Medulla oblongata (tissue), 1 donor: ENCODE data around the gene GPATCH8.
A peak's percentile ranks its signal among the peaks of the same experiment; 100 is the strongest.
"Not testable (repeated sequence)": the region's sequence is repeated elsewhere in the genome, so short reads cannot be mapped to it uniquely, and the experiment has no call there.

Experiments used
- DNase-seq: peaks from one replicate; pipeline ENCODE4 v3.0.0-alpha.2; 2015; ENCODE audit errors: extremely low spot score

The GPATCH8 gene

GRCh38 chr17:44503147-44504029 is at the start of gene GPATCH8:
Gene GPATCH8, minus strand, starts transcription at chr17:44503406. Its CDS starts 36 bp downstream, at chr17:44503370.
- peak; percentile 95 for DNase-seq

GRCh38 chr17:44552361-44552760 is 49.2 kb upstream of the GPATCH8 start:
- no peak for DNase-seq

- no peak for DNase-seq
These were observed 46.5 kb upstream of the GPATCH8 start for GRCh38 chr17:44549686-44550085.

GRCh38 chr17:44548376-44549230 is 45.4 kb upstream of the GPATCH8 start:
- peak; percentile 46 for DNase-seq

GRCh38 chr17:44547625-44548267 is 44.5 kb upstream of the GPATCH8 start:
- DNase-seq: peak; percentile 66

GRCh38 chr17:44546671-44547606 is 43.7 kb upstream of the GPATCH8 start:
- no peak for DNase-seq

- DNase-seq: no peak
These were observed 40.8 kb upstream of the GPATCH8 start for GRCh38 chr17:44543905-44544523.

- no peak for DNase-seq
These were observed 40.2 kb upstream of the GPATCH8 start for GRCh38 chr17:44543213-44543904.

- DNase-seq: no peak
These were observed 38.8 kb upstream of the GPATCH8 start for GRCh38 chr17:44541884-44542581.

- no peak for DNase-seq
These were observed 37.3 kb upstream of the GPATCH8 start for GRCh38 chr17:44540246-44541084.

GRCh38 chr17:44539673-44540072 is 36.5 kb upstream of the GPATCH8 start:
- DNase-seq: no peak

- DNase-seq: not testable (repeated sequence)
These were observed 34.7 kb upstream of the GPATCH8 start for GRCh38 chr17:44537922-44538321.

GRCh38 chr17:44536090-44536953 is 33.1 kb upstream of the GPATCH8 start:
- peak; percentile 51 for DNase-seq

GRCh38 chr17:44533533-44534246 is 30.5 kb upstream of the GPATCH8 start:
- peak; percentile 90 for DNase-seq

GRCh38 chr17:44530896-44531418 is 27.8 kb upstream of the GPATCH8 start:
- DNase-seq: no peak

GRCh38 chr17:44529864-44530263 is 26.7 kb upstream of the GPATCH8 start:
- no peak for DNase-seq
